NCI-H1694 treated with DMSO at 0.1 percent for 48 hours (cell line): Measurements from ENCODE around the gene DIP2B.
"Not testable (repeated sequence)": the region's sequence is repeated elsewhere in the genome, so short reads cannot be mapped to it uniquely, and the experiment has no call there.

Experiments used
- DNase-seq: peaks from one replicate; lab custom pipeline; 2025; lab: John Stamatoyannopoulos, UW

Gene DIP2B

GRCh38 chr12:50728417-50728816 is 223.6 kb downstream of the DIP2B start:
- DNase-seq, result no peak

DNA sequence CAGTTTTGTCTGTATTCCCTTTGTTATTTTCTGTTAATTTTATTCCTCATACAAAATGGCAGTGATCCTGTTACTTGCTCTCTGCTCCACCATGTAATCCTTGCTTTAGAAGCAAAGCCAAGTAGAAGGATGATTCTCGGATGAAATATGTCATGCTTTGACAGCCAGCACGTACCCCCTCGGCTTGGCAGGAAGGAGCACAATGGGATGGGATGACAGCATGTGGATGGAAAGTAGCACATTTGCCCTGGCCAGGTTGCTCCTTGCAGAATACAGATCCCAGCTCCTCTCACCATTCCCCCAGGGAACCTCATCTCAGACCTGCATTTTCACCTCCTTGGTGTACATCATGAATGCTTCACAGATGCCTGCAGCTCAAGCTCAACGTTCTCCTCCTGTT is 224.1 kb downstream of the DIP2B start:
- DNase-seq, result no peak

- no peak for DNase-seq
Observed at GRCh38 chr12:50732591-50732990, 227.8 kb downstream of the DIP2B start.

DNA sequence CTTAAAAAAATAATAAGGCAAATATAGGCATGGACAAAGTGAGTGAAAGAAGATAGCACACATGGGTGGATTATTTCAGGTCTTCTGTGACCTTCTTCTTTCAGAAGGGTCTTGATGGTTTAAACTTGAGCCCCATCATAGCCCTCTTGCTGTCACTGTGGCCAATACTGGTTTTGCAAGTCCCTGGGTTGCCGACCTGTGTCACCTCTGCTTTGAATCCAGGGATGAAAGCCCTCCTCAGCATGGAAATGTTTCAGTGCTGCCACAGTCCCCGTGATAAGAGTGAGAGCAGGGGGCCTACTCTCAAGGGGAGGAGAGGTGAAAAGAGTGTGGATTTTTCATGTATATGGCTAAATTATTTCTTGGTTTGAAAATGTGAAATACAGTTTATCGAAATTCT is 228.9 kb downstream of the DIP2B start:
- no peak for DNase-seq

DNA sequence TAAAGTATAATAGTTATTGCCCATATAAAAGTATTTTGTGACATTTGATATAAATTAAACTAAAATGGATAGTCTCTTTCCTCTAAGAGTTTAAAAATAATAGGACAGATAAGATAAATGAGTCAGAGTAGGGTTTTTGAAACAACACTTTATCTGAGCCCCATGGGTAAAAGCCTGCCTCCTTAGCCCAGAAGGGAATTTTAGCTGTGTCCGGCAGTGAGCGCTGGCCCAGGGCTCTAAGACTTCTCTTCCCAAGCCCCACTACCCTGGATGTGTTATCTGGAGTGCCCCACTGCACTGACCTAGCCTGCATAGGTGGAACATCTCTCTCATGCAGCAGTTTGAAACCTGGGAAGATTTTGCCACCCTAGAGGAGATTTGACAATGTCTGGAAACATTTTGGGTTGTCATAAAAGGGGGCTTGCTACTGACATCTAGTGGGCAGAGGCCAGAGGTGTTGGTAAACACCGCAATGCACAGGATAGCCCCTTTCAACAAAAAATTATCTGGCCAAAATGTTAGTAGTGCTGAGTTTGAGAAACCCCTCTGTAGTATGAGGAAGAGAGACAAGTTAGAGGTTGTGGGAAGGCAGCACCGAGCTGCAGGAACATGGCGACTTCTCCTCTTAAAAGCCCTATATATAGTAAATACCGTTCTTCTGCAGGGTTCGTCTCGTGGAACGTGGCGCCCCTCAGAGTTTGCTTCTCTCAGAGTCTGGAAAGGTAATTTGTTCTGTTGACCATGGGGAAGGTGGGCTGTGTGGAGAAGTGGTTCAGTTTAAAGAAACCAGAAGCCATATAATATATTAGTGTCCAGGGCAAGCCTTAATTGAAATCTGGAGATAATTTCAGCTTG is 229.9 kb downstream of the DIP2B start:
- DNase-seq, result peak; percentile 42

- DNase-seq, result no peak
Observed at GRCh38 chr12:50739611-50740010, 234.8 kb downstream of the DIP2B start.

DNA sequence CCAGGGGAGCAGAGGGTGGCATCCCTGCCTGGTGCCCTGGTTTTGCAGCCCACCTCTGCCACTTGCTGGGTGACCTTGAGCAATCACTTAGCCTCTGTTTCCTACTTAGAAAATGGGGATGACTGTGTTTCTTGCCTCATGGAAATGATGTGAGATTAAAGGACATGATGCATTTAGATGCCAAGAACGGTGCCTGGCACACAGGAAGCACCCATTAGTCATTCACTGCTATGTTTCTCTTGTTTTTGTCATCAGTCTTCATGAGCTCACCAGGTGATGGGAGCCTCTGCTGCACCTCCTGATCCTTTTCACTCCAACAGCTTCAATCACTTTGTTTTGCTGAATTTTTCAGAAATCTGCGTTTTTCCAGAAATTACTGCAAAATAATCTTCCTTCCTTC is 235.5 kb downstream of the DIP2B start:
- DNase-seq, result no peak

GRCh38 chr12:50742776-50743175 is 238.0 kb downstream of the DIP2B start:
- DNase-seq, result no peak

DNA sequence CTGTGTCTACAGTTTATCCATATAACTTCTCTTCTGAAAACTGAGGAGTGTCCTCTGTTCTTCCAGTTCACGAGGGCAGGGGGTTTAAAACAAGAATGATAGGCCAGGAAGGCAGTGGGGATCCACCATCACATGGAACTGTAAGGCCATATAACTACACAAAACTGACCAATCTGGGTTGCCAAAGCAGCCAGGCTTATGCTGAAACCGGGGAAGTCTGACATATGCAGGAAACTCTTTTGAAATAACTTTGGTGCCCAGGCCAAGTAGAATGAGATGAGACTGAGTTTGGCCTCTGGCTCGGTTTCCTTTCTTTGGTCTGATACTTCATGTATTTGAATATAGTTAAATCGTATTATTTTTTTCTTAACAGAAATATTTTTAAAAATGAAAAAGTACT is 241.1 kb downstream of the DIP2B start:
- no peak for DNase-seq

DNA sequence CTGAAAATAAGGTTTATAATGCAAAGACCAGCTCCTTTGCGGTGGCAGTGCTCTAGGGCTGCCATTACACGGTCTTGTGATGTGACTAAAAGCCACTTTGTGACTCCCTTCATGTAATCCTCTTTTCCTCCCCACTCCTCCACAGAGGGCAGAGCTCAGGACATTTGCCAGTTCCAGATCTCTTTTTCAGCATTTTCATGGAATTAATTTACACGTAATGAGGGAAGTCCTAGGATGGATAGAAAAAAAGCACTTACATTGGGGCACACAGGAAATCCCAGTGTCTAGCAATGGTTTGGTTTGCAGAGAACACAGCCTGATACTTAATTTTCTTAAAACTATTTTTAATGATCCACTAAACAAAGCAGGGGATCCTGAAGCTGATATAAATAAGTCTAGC is 241.6 kb downstream of the DIP2B start:
- DNase-seq, result no peak

GRCh38 chr12:50747817-50748216 is 243.0 kb downstream of the DIP2B start:
- no peak for DNase-seq

GRCh38 chr12:50749459-50749882 is 244.7 kb downstream of the DIP2B start:
- DNase-seq, result no peak

DNA sequence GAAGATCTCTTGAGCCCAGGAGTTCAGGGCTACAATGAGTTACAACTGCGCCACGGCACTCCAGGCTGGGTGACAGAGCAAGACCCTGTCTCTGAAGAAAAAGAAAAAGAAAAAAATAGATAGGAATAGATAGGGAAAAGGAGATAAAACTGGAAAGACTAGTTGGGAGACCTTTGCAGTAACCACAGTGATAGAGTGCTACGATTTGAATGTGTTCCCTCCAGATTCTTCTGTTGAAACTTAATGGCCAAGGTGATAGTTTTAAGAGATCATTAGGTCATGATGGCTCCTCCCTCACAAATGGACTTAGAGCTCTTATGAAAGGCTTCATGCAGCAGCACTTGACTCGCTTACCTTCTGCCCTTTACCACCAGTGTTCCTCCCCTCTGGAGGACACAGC is 245.6 kb downstream of the DIP2B start:
- DNase-seq, result no peak

GRCh38 chr12:50751948-50752721 is 247.3 kb downstream of the DIP2B start:
- no peak for DNase-seq

GRCh38 chr12:50753232-50753769 is 248.5 kb downstream of the DIP2B start:
- DNase-seq, result no peak

DNA sequence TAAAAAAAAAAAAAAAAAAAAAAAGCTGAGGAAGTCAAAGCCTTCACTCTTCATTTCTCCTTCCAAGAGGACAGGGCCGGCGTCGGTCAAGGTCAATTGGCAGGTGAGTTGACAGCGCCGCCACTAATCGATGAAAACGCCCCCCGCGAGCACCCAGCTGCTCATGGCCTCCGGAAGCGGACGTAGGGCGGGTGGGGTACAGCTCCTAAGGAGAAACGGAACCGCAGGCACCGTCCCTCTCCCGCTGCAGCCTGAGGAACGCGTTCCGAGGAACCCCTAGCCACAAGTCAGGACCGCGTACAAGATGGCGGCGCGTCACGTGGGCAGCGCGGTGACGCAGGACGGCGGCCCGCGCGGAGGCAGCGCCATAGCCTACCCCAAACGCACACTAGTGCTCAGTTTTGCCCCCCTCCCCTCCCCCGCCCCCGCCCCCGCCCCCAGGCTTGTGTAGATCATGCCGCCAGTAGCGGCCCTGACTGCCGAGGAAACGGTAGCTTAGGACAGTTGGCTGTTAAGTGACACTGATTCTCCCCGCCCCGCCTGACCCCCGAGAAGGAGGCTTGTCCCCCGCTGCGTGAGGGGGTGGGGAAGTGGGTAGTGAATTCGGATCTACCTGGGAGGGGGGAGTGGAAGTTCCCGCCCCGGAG is 259.0 kb downstream of the DIP2B start, which contains the start of gene ATF1:
TSS of gene ATF1 (plus strand) at position 463 of the 647 bp plus-strand sequence. CDS start 16,045 bp downstream, outside the sequence.
- peak; percentile 77 for DNase-seq

DNA sequence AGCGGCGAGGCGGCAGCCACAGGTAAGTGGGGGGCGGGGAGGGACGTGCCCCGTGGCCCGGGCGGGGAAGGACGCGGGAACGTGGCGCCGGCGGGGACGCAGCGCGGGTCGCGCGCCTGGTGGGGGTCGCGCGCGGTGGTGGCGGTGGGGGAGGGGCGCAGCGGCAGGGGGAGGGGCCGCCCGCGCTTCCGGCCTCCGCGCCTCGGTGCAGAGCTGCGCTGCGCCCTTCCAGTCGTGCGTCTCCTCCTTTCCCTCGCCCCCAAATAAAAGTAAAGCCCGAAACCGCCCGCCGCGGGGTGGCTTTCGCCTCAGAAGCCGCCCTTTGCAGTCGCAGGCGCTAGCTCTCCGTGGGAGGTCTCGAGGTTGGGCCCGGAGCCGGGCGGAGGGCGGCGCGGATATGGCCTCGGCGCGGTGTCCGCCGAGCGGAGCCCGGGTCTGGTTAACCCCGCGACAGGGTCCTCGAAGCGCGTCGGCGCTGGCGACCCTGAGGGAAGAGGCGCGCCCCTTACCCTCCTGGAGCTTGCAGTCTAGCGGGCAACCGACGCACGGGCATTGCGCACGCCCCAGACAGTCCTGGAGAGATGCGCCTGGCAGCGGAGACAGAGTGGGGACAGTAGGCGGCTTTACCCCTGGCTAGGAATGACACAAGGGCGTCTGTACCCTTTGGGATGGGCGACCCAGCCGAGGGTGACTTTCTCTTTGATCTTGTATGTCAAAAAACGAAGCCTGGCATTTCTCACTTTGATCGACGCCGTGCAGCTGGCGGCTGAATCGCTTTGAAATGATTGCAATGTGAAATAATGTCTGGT is 259.7 kb downstream of the DIP2B start:
- DNase-seq, result peak; percentile 39

GRCh38 chr12:50765095-50765911 is 260.5 kb downstream of the DIP2B start:
- peak; percentile 19 for DNase-seq

GRCh38 chr12:50768391-50768790 is 263.6 kb downstream of the DIP2B start:
- DNase-seq, result no peak

- DNase-seq, result not testable (repeated sequence)
Observed at GRCh38 chr12:50768813-50769212, 264.0 kb downstream of the DIP2B start.

- DNase-seq, result no peak
Observed at GRCh38 chr12:50771409-50771808, 266.6 kb downstream of the DIP2B start.
